K562 (cell line): ENCODE results near the gene TUT1. TPM values are rescaled to one million over a fixed set of nuclear protein-coding genes. Genes with fewer than 3 reads are reported as not detected.

Experiments used
- CBFA2T2 ChIP-seq: fragments of 450-650 bp; conservative IDR thresholded peaks from 2 replicates; pipeline ENCODE4 v1.6.1; 2017; ENCODE audit warnings: mild to moderate bottlenecking
- ETV6 ChIP-seq, 3 experiments: fragments of 150-350 bp in 1 of 3; sonication (generic) in 1 of 3; formaldehyde crosslinking in 1 of 3; IDR thresholded peaks; 2 replicates each; pipeline versions ENCODE4 v1.6.1 to v1.8.0; 2014 to 2022; ENCODE audit warnings: borderline replicate concordance in 2 of 3, low read depth in 2 of 3, antibody characterized with exemption in 1 of 3, low read length in 1 of 3, mild to moderate bottlenecking in 1 of 3, missing genetic modification reagents in 1 of 3
- FOXK1 ChIP-seq: sonication (generic); formaldehyde crosslinking; IDR thresholded peaks from 2 replicates; pipeline ENCODE4 v1.8.0; 2022; ENCODE audit warnings: missing genetic modification reagents, mild to moderate bottlenecking, borderline replicate concordance
- FUS ChIP-seq: fragments of 200-400 bp; formaldehyde crosslinking; optimal IDR thresholded peaks from 2 replicates; pipeline ENCODE3; 2017; ENCODE audit warnings: low read depth, low read length
- HEY1 ChIP-seq: fragments of 250-450 bp; sonication (Bioruptor Pico); IDR thresholded peaks from 2 replicates; pipeline ENCODE4 v1.5.0; 2020; ENCODE audit warnings: mild to moderate bottlenecking, moderate library complexity, borderline replicate concordance
- HIVEP1 ChIP-seq: fragments of 250-450 bp; sonication (Bioruptor Pico); IDR thresholded peaks from 2 replicates; pipeline ENCODE4 v1.4.0; 2020; ENCODE audit warnings: mild to moderate bottlenecking
- HNRNPLL ChIP-seq: fragments of 200-400 bp; formaldehyde crosslinking; IDR thresholded peaks from 2 replicates; pipeline ENCODE4 v1.6.1; 2017; ENCODE audit warnings: low read length, low read depth, mild to moderate bottlenecking; ENCODE audit not compliant: poor library complexity, severe bottlenecking
- PURB ChIP-seq: sonication (generic); formaldehyde crosslinking; IDR thresholded peaks from 2 replicates; pipeline ENCODE4 v1.9.0; 2021; ENCODE audit warnings: low read depth, mild to moderate bottlenecking, missing genetic modification reagents
- SMAD4 ChIP-seq: fragments of 250-450 bp; sonication (Bioruptor Pico); conservative IDR thresholded peaks from 2 replicates; pipeline ENCODE4 v1.8.0; 2021; ENCODE audit warnings: inconsistent platforms, mild to moderate bottlenecking, moderate library complexity
- SRSF7 ChIP-seq: fragments of 200-400 bp; formaldehyde crosslinking; optimal IDR thresholded peaks from 2 replicates; pipeline ENCODE3; 2017; ENCODE audit warnings: mild to moderate bottlenecking, low read depth, low read length
- TRIM28 ChIP-seq: fragments of 450-650 bp; IDR thresholded peaks from 2 replicates; pipeline ENCODE4 v1.6.1; 2017
- ZKSCAN1 ChIP-seq: fragments of 150-350 bp; IDR thresholded peaks from 2 replicates; pipeline ENCODE4 v1.6.1; 2016; ENCODE audit warnings: low read depth, low read length
- polyA plus RNA-seq, 8 experiments: library from polyadenylated mRNA; depleted of rRNA in 4 of 8; stranded (reverse) in 5 of 8; unstranded in 3 of 8; fragments of >200 nt; fragmentation: Nextera tagmentation in 2 of 8; fragmentation: Illumina TruSeq in 1 of 8; extraction: Ambion mirVana in 2 of 8; extraction: Trizol in 1 of 8; gene quantifications; 2 replicates each; pipeline versions ENCODE4 v1.2.1 to v1.2.3, GENCODE V29; 2011 to 2014; ENCODE audit warnings: inconsistent platforms in 1 of 8, missing spikeins in 1 of 8
- total RNA-seq, 7 experiments: library from RNA; depleted of rRNA in 6 of 7; stranded (reverse); fragments of >200 nt in 6 of 7; fragmentation: Illumina TruSeq in 2 of 7; extraction: Trizol in 2 of 7; gene quantifications; 2 replicates each; pipeline versions ENCODE4 v1.2.1 to v1.2.3, GENCODE V29; 2011 to 2021; ENCODE audit warnings: low replicate concordance in 1 of 7
- TF ChIP-seq, protein P1 (sequence below): conservative IDR thresholded peaks from 2 replicates; pipeline ENCODE4 v1.6.1; 2011; ENCODE audit warnings: low read depth, mild to moderate bottlenecking, low read length; ENCODE audit not compliant: control insufficient read depth
- TF ChIP-seq, protein P2 (sequence below): fragments of 450-650 bp; conservative IDR thresholded peaks from 2 replicates; pipeline ENCODE4 v1.6.1; 2016; ENCODE audit warnings: missing genetic modification characterization, low read depth, mild to moderate bottlenecking, missing compliant biosample characterization, moderate library complexity
- TF ChIP-seq, protein P3 (sequence below): fragments of 450-650 bp; IDR thresholded peaks from 2 replicates; pipeline ENCODE4 v1.6.1; 2018; ENCODE audit not compliant: partially characterized antibody
- TF ChIP-seq, protein P4 (sequence below): fragments of 250-450 bp; sonication (Bioruptor Pico); IDR thresholded peaks from 2 replicates; pipeline ENCODE4 v1.8.0; 2022; ENCODE audit warnings: moderate library complexity, mild to moderate bottlenecking, inconsistent platforms

TUT1 gene
- total and polyA plus RNA-seq, 9 of the 15 experiments (the other 6 are each of a cell fraction or from before 2014, with no cell fraction given) = 0.66 to 44.3 (median 15.7) TPM

DNA sequence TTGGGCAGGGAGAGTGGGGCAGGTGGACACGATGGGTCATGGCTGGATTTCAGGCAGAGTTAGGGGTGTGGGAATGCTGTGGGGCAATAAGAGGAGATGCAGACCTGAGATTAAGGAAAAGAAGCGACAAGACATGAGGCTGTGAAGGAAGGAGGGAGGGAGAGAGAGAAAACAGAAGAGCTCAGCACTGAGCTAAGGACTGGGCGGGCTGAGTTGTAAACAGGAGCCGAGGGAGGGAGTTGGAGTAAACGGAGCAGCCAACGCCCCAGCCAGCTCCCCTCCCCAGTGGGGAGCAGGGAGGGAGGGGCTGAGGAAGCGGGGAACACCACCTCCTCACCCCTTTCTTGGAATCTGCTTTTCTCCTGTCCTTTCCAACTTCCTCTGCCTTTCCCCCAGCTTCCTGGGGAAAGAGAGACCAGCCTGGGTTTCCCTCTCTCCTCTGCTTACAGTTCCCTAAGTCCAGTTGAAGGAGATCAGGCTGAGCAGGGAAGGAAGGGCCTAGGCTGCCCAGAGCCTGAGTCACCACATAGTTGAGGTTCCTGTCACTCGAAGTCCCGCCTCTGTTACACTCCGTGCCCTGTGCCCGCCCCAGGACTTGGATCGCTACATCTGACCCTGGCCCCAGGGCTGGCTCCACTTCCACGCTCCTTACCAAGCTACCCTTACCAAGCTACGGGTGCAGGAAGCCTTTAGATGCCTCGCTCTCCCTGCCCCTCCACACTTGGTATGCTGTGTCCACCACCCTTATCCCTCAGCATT lies 38.1 kb downstream of the TUT1 start (continued):
- TF ChIP-seq, protein P1, sequence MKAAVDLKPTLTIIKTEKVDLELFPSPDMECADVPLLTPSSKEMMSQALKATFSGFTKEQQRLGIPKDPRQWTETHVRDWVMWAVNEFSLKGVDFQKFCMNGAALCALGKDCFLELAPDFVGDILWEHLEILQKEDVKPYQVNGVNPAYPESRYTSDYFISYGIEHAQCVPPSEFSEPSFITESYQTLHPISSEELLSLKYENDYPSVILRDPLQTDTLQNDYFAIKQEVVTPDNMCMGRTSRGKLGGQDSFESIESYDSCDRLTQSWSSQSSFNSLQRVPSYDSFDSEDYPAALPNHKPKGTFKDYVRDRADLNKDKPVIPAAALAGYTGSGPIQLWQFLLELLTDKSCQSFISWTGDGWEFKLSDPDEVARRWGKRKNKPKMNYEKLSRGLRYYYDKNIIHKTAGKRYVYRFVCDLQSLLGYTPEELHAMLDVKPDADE = no peak
- peak; percentile 38 for TF ChIP-seq HNRNPLL
- peak; percentile 89 for TF ChIP-seq FOXK1 (CRISPR knock-in tag)
- TF ChIP-seq SMAD4 (CRISPR knock-in tag) = peak; percentile 41
- no peak for TF ChIP-seq HIVEP1 (CRISPR knock-in tag)
- TF ChIP-seq FUS = no peak
- TF ChIP-seq CBFA2T2 = no peak
- no peak for TF ChIP-seq PURB (CRISPR knock-in tag)
- TF ChIP-seq ETV6 (IDR thresholded peaks at IDR 0.05; ENCODE audit: borderline replicate concordance in 1 of 2, low read depth in 2 of 2, low read length in 1 of 2) = no peak; a peak in 1 of 4 replicates
- no peak for TF ChIP-seq ETV6 (CRISPR knock-in tag; IDR thresholded peaks at IDR 0.05; ENCODE audit: borderline replicate concordance)
- no peak for TF ChIP-seq HEY1 (CRISPR knock-in tag)
- TF ChIP-seq, protein P2, sequence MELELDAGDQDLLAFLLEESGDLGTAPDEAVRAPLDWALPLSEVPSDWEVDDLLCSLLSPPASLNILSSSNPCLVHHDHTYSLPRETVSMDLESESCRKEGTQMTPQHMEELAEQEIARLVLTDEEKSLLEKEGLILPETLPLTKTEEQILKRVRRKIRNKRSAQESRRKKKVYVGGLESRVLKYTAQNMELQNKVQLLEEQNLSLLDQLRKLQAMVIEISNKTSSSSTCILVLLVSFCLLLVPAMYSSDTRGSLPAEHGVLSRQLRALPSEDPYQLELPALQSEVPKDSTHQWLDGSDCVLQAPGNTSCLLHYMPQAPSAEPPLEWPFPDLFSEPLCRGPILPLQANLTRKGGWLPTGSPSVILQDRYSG (tag) = no peak
- no peak for TF ChIP-seq SRSF7
- TF ChIP-seq, protein P3, sequence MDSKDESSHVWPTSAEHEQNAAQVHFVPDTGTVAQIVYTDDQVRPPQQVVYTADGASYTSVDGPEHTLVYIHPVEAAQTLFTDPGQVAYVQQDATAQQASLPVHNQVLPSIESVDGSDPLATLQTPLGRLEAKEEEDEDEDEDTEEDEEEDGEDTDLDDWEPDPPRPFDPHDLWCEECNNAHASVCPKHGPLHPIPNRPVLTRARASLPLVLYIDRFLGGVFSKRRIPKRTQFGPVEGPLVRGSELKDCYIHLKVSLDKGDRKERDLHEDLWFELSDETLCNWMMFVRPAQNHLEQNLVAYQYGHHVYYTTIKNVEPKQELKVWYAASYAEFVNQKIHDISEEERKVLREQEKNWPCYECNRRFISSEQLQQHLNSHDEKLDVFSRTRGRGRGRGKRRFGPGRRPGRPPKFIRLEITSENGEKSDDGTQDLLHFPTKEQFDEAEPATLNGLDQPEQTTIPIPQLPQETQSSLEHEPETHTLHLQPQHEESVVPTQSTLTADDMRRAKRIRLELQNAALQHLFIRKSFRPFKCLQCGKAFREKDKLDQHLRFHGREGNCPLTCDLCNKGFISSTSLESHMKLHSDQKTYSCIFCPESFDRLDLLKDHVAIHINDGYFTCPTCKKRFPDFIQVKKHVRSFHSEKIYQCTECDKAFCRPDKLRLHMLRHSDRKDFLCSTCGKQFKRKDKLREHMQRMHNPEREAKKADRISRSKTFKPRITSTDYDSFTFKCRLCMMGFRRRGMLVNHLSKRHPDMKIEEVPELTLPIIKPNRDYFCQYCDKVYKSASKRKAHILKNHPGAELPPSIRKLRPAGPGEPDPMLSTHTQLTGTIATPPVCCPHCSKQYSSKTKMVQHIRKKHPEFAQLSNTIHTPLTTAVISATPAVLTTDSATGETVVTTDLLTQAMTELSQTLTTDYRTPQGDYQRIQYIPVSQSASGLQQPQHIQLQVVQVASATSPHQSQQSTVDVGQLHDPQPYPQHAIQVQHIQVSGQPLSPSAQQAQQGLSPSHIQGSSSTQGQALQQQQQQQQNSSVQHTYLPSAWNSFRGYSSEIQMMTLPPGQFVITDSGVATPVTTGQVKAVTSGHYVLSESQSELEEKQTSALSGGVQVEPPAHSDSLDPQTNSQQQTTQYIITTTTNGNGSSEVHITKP = no peak
- no peak for TF ChIP-seq ZKSCAN1
- 0 out of 2 replicates have a peak, but pooled peaks have one; percentile 7 for TF ChIP-seq TRIM28
- TF ChIP-seq, protein P4, sequence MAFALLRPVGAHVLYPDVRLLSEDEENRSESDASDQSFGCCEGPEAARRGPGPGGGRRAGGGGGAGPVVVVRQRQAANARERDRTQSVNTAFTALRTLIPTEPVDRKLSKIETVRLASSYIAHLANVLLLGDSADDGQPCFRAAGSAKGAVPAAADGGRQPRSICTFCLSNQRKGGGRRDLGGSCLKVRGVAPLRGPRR (CRISPR knock-in tag) = no peak
